HTERT RPE-1 (cell line): ENCODE results near the gene FUOM.

Source experiments
- in situ Hi-C: fragments of 300-500 bp; cut with MboI; formaldehyde crosslinking; loops from 4 replicates; pipeline ENCODE4 v1.14.3; 2020; ENCODE audit warnings: low sequenced_read_pairs

FUOM gene

GRCh38 chr10:133316266-133316665 is 41.6 kb downstream of the FUOM start:
- in situ Hi-C loops, result no loop called here

- in situ Hi-C loops, result no loop called here
These were observed 42.0 kb downstream of the FUOM start for GRCh38 chr10:133315847-133316246.

GRCh38 chr10:133314911-133315310 is 42.9 kb downstream of the FUOM start:
- in situ Hi-C loops, result no loop called here

GRCh38 chr10:133313192-133313591 is 44.6 kb downstream of the FUOM start:
- in situ Hi-C loops, result no loop called here

DNA sequence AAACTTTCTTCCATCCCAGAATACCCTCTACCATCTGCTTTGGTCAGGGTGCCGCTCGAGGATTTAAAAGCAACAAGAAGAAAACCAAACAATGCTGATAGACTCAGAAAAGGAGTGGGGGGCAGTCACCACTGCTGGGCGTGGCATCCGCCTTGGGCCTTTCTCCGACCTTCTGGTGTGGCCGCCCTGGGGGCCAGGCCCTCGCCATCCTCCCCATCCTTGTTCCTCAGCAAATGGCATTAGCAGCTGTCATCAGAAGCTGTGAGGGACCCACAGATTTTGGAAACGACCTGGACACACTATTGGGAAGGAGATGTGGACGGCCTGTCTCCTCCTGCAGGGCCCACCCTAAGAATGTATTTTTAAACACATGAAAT is 45.1 kb downstream of the FUOM start:
- in situ Hi-C loops, result no loop called here

- in situ Hi-C loops, result no loop called here
These were observed 45.6 kb downstream of the FUOM start for GRCh38 chr10:133312016-133312768.

GRCh38 chr10:133311570-133311969 is 46.2 kb downstream of the FUOM start:
- in situ Hi-C loops, result no loop called here

GRCh38 chr10:133310789-133311188 is 47.0 kb downstream of the FUOM start:
- in situ Hi-C loops, result no loop called here

DNA sequence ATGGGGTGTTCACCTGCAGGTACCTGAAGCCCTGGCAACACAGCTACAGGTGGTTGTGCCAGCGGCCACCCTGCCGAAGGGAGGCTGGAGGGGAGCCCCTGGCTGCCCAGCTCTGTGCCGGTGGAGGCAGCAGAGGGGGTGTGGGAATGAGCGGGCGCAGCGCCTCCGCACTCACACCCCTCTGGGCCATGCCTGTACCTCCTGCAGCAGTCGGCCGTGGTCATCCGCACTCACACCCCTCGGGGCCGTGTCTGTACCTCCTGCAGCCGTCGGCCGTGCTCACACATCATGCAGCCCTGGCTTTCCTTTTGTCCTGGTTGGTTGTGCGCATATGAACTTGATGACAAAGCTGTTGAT is 47.4 kb downstream of the FUOM start:
- in situ Hi-C loops, result no loop called here

DNA sequence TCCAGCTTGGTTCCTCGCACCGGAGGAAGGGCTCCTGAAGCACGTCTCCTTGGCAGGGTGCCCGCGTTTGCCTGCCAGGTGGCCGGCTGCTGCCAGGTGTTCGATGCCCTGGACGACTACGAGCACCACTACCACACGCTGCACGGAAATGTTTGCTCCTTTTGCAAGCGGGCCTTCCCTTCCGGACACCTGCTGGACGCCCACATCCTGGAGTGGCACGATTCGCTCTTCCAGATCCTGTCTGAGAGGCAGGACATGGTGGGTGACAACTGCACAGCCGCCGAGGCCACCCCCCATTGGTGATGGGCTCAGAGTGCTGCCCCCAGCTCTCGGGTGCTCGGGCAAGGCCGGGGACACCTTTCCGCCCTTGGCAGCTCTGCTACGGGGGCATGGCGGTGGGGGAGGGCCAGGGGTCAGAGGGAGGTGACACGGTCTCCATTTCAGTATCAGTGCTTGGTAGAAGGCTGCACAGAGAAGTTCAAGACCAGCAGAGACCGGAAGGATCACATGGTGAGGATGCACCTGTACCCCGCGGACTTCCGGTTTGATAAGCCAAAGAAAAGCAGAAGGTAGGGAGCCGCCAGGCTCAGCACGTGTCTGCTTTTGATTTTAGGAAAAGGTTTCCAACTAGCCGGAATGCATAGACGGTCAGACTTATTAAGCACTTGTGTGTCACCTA is 48.0 kb downstream of the FUOM start:
- in situ Hi-C loops, result no loop called here

DNA sequence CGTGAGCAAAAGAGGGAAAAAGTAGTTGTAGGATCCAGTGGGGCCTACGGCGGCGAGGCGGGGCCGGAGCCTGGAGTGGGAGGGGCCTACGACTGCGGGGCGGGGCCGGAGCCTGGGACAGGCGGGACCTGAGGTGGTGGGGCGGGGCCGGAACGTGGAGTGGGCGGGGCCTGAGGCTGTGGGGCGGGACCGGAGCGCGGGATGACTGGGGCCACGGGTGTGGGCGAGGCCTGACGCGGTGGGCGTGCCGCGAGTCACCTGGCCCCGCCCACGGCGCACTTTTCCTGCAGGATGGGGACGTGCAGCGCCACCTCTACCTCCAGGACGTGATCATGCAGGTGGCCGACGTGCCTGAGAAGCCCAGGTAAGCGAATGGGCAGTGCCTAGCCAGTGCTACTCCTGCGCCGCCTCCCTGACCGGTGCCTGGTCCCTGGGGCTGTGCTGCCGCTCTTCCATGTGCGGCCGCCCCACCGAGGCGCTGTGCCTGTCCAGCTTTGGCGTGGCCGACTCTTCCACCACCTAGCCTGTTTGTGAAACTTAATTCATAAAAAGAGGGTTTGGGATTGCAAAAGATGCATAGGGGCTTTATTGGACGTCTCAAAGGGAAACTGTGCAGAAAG is 48.6 kb downstream of the FUOM start:
- in situ Hi-C loops, result no loop called here

DNA sequence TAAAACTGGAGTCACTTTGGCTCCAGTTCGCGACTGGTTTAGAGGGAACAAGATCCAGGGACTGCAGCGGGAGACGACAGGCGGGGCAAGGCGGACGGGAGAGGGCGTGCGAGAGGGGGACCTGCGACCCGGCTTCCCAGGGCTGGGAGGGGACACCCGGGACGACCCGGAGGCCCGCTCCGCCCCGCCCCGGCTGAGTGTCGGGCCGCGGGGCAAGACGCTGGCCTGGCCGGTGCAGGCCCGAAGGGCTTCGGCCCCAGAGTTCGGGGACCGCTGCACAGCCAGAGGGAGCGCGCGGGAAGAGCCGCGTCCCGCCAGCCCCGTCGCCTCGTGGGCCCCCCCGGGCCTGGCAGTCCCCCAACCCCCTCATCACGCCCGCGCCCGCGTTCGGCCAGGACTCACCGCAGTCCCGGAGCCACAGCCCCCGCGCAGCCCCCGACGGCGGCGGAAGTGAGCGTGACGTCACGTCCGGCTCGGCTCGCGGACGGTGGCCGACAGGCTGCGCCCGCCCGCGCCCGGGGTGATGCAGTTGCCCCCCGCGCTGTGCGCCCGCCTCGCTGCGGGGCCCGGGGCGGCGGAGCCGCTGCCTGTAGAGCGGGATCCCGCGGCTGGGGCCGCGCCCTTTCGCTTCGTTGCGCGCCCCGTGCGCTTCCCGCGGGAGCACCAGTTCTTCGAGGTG is 49.3 kb downstream of the FUOM start, which contains the start of the genes TUBGCP2 and ZNF511:
TUBGCP2 (minus strand) TSS at position 452 of the 679 bp plus-strand sequence. CDS start 5,931 bp downstream, outside the sequence.
ZNF511 (plus strand) TSS at position 494 of the 679 bp plus-strand sequence; CDS start at position 524, 30 bp downstream.
- in situ Hi-C loops, result no loop called here

GRCh38 chr10:133307776-133308420 is 49.9 kb downstream of the FUOM start:
- in situ Hi-C loops, result no loop called here

DNA sequence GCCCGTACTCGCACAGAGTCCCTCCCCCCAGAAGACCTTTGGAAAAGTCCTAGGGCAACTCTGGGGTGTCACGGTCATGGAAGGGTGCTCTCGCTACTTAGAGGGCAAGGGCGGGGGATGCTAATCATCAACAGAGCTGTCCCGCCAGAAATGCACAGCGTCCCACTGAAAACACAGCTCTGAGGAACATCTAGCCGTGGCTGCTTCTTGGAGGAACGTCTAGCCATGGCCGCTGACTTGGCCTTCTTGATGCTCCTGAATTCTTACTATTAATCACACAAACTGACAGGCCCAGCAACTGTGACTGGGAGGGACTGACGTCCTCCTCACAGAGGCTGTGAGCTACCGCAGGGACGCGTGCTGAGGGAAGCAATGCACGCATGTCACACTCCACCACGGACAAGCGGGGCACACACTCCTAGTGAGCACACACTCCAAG is 50.9 kb downstream of the FUOM start:
- in situ Hi-C loops, result no loop called here

GRCh38 chr10:133306097-133306476 is 51.7 kb downstream of the FUOM start:
- in situ Hi-C loops, result no loop called here
